Hepatocyte (in vitro differentiated cells): ENCODE measurements around the gene SYT8.

ENCODE experiments used
- EZH2 ChIP-seq: fragments of 200-600 bp; sonication (generic); IDR thresholded peaks from 2 replicates; pipeline ENCODE4 v1.6.1; 2016; ENCODE audit warnings: antibody characterized with exemption, mild to moderate bottlenecking, borderline replicate concordance
- EZH2phosphoT487 ChIP-seq: fragments of 200-600 bp; sonication (generic); IDR thresholded peaks from one replicate; pipeline ENCODE4 v1.6.1; 2018; ENCODE audit warnings: antibody characterized with exemption, mild to moderate bottlenecking, low read depth, moderate library complexity; ENCODE audit not compliant: unreplicated experiment, severe bottlenecking
- TF ChIP-seq, protein P1 (sequence below): fragments of 200-600 bp; sonication (generic); IDR thresholded peaks from 2 replicates; pipeline ENCODE4 v1.5.1; 2016; ENCODE audit warnings: antibody characterized with exemption, mild to moderate bottlenecking; ENCODE audit not compliant: poor library complexity

DNA sequence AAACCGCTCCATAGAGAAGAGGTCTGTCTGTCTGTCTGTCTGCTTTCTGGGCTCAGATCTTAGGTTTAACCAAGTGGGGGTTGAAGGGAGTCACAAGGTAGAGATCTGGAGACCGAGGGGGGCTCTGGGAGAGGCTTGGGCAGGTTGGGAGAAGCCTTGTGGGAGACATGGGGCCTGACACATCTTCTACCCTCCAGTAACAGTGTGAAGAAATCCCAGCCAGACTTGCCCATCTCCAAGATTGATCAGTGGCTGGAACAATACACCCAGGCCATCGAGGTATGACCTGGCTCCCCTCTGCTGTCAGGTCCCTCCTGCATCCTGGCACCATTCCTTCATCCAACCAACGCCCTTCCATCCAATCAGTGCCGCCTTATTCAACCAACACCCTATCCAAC, 49.5 kb downstream of the SYT8 start:
- TF ChIP-seq, protein P1, sequence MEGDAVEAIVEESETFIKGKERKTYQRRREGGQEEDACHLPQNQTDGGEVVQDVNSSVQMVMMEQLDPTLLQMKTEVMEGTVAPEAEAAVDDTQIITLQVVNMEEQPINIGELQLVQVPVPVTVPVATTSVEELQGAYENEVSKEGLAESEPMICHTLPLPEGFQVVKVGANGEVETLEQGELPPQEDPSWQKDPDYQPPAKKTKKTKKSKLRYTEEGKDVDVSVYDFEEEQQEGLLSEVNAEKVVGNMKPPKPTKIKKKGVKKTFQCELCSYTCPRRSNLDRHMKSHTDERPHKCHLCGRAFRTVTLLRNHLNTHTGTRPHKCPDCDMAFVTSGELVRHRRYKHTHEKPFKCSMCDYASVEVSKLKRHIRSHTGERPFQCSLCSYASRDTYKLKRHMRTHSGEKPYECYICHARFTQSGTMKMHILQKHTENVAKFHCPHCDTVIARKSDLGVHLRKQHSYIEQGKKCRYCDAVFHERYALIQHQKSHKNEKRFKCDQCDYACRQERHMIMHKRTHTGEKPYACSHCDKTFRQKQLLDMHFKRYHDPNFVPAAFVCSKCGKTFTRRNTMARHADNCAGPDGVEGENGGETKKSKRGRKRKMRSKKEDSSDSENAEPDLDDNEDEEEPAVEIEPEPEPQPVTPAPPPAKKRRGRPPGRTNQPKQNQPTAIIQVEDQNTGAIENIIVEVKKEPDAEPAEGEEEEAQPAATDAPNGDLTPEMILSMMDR = no peak
- TF ChIP-seq EZH2 (no peak), EZH2phosphoT487 (no peak)
